HG03196 (cell line): Measurements from ENCODE around the gene MAST1.

ENCODE experiments used
- ATAC-seq: cut with Tn5 transposase; IDR thresholded peaks from one replicate; pipeline ENCODE4 v1.9.1; 2021; ENCODE audit not compliant: unreplicated experiment

MAST1 gene

DNA sequence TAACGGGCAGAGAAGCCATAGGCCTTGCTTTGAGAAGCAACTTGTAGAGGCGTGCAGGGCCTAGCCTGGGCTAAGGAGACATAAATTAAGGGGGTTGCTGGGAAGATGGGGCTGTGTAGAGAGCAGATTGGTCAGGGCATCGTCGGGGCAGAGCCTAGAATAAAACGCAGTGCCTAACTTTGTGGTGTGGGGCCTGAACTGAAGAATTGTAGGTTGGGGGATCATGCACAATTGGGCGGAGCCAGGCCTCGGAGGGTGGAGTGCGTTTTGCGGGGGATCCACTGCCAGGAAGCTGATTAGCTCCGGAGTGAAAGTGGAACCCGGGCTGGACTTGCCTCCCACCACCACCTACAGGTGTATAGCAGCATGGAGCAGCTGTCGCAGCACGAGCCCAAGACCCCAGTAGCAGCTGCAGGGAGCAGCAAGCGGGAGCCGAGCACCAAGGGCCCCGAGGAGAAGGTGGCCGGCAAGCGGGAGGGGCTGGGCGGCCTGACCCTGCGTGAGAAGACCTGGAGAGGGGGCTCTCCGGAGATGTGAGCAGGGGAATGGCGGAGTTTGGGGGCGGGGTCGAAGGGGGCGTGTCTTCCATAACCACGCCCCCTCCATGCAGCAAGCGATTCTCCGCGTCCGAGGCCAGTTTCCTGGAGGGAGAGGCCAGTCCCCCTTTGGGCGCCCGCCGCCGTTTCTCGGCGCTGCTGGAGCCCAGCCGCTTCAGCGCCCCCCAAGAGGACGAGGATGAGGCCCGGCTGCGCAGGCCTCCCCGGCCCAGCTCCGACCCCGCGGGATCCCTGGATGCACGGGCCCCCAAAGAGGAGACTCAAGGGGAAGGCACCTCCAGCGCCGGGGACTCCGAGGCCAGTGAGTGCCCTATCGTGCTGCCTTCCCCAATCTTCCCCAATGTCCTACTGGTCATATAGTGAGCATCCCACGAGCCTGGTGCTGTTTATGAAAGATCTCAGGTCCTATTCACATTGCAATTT is 29.1 kb downstream of the MAST1 start:
- ATAC-seq, result peak; percentile 58

GRCh38 chr19:12868540-12869112 is 30.3 kb downstream of the MAST1 start:
- ATAC-seq, result no peak

DNA sequence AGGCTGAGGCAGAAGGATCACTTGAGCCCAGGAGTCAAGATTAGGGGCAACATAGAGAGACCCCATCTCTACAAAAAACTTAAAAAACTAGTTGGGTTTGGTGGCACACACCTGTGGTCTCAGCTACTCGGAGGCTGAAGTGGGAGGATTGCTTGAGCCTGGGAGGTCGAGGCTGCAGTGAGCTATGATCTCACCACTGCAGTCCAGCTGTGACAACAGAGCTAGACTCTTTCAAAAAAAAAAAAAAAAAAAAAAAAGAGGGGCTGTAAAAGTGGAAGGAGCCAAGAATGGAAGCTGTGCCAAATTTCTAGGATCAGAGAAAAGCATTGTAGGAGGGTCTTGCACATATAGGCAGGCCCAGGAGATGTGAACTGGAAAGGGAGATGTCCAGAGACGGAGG is 33.4 kb downstream of the MAST1 start:
- no peak for ATAC-seq

- ATAC-seq, result no peak
Observed at GRCh38 chr19:12872255-12872654, 33.9 kb downstream of the MAST1 start.

DNA sequence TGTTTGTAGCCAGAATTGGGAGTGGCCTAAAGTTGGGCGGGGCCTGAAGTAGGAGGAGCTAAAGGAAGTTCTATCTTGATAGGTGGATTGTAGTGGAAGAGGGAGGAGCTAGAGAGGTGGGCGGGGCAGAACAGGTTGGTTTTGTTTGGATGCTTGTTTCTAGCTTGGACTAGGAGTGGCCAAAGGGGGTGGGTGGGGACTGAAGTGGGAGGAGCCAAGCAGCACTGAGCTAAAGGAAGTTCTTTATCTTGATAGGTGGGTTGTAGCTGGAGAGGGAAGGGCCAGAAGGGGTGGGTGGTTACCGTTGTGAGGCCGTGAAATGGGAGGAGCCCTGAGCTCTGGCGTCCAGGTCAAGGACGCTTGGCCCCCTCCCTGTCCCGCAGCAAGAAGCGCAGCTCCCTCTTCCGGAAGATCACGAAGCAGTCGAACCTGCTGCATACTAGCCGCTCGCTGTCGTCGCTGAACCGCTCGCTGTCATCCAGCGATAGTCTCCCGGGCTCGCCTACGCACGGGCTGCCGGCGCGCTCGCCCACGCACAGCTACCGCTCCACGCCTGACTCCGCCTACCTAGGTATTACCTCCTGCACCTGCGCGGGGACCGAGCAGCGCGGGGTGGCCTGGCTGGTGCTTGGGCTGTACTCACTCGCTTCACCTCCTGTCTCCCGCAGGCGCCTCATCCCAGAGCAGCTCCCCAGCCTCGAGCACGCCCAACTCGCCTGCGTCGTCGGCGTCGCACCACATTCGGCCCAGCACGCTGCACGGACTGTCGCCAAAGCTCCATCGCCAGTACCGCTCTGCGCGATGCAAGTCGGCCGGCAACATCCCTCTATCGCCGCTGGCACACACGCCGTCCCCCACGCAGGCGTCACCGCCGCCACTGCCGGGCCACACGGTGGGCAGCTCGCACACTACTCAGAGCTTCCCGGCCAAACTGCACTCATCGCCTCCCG is 34.9 kb downstream of the MAST1 start:
- no peak for ATAC-seq

- no peak for ATAC-seq
Observed at GRCh38 chr19:12873891-12874745, 35.8 kb downstream of the MAST1 start.

GRCh38 chr19:12875086-12875485 is 36.8 kb downstream of the MAST1 start:
- ATAC-seq, result no peak

DNA sequence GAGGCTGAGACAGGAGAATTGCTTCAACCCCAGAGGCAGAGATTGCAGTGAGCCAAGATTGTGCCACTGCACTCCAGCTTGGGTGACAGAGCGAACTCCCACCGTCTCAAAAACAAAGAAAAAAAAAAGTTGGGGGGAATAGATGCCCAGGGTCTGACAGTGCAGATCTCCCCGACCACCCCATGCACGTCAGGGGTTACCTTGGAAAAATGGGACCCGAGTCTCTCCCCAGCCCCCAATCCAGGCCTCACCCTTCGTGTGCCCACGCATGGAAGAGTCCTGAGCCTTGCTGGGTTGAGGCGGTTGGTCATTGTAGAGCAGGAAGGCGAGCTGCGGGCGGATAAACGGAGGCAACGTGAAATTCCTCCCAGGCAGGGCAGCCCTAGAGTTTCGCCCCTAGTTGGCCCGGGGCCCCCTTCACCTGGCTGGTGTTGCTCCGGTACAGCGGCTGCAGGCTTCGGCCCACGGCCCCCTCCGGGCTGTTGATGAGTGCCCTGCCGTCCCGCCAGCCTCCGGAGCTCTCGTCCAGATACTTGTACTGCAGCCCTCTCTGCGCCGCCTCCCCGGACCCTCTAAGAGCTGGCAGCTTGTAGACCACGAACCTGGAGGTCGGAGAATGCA is 42.3 kb downstream of the MAST1 start:
- ATAC-seq, result peak; percentile 16

GRCh38 chr19:12881172-12881808 is 43.0 kb downstream of the MAST1 start, which contains the start of gene DNASE2:
DNASE2 (minus strand) TSS chr19:12881449; CDS start chr19:12881375, 74 bp downstream.
- peak; percentile 83 for ATAC-seq

- ATAC-seq, result no peak
Observed at GRCh38 chr19:12882589-12882988, 44.3 kb downstream of the MAST1 start.

GRCh38 chr19:12884202-12884601 is 45.9 kb downstream of the MAST1 start:
- ATAC-seq, result no peak

- no peak for ATAC-seq
Observed at GRCh38 chr19:12884627-12884925, 46.3 kb downstream of the MAST1 start.

- no peak for ATAC-seq
Observed at GRCh38 chr19:12884926-12885748, 46.8 kb downstream of the MAST1 start.

- ATAC-seq, result no peak
Observed at GRCh38 chr19:12885749-12886650, 47.7 kb downstream of the MAST1 start.

DNA sequence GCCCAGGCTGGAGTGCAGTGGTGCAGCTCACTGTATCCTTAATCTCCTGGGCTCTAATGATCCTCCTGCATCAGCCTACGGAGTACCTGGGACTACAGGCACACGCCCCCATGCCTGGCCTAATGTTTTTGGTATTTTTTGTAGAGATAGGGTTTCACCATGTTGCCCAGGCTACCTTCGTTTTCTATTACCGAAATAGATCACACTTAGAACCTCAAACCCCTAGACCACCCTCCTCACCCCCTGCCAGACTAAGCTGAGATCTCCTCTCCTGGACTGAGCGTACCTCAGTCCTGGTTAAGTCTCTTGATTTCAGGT is 48.3 kb downstream of the MAST1 start:
- ATAC-seq, result no peak

DNA sequence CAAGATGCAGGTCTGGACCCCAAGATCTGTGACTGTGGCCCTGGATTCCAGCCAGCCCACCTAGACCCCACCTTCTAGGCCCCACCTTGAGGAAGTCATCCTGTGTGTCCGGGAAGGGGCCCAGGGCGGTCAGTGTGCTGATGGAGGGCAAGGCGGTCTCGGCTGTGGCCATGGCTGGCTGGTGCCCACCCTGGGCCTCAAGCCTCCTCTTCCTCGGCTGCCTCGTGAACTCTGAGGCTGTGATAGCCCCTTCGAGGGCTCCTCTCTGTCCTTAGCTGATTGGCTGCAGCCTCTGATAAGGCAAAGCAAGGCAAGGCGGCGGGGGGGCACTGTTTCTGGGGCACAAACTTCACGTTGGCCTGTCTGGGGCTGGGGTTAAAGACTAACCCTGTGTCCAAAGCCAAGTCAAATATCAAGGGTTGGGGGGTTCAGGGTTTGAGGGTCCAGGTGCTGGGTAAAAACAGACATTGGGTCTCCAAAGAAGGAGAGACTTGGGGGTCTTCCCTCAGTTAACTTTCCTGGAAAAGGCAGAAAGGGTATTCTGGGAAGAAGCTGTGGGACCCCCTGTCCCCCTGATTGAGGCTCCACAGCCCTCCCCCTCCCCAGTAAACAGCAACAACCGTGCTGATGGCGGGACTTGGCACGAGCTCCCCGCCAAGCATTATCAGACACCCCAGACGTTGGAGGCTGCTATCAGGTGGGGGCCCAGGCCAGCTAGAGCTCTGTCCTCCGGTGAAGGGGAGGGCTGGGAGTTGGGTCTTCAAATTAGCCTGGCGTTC is 48.8 kb downstream of the MAST1 start, which contains the start of gene KLF1:
Gene KLF1 (minus strand): TSS at position 233 of the 779 bp plus-strand sequence. CDS start 61 bp downstream, at position 172.
- ATAC-seq, result no peak
